Hepatocyte (in vitro differentiated cells): ENCODE measurements around the gene DOCK8.

Experiments used
- CTCF ChIP-seq: fragments of 200-600 bp; sonication (generic); IDR thresholded peaks from 2 replicates; pipeline ENCODE4 v1.5.1; 2016; ENCODE audit warnings: antibody characterized with exemption, mild to moderate bottlenecking; ENCODE audit not compliant: poor library complexity
- EZH2 ChIP-seq: fragments of 200-600 bp; sonication (generic); IDR thresholded peaks from 2 replicates; pipeline ENCODE4 v1.6.1; 2016; ENCODE audit warnings: antibody characterized with exemption, mild to moderate bottlenecking, borderline replicate concordance
- EZH2phosphoT487 ChIP-seq: fragments of 200-600 bp; sonication (generic); IDR thresholded peaks from one replicate; pipeline ENCODE4 v1.6.1; 2018; ENCODE audit warnings: antibody characterized with exemption, mild to moderate bottlenecking, low read depth, moderate library complexity; ENCODE audit not compliant: unreplicated experiment, severe bottlenecking

GRCh38 chr9:286071-286740 lies 71.5 kb downstream of the DOCK8 start:
- TF ChIP-seq EZH2phosphoT487, result no peak
- no peak for TF ChIP-seq CTCF
- no peak for TF ChIP-seq EZH2
